ENCODE measurements around the gene PRR29.

Gene PRR29

GRCh38 chr17:64040206-64040605 is 42.1 kb downstream of the PRR29 start:
- no peak for DNase-seq (ENCODE audit: low read depth in 2 of 3, low spot score in 2 of 3)

DNA sequence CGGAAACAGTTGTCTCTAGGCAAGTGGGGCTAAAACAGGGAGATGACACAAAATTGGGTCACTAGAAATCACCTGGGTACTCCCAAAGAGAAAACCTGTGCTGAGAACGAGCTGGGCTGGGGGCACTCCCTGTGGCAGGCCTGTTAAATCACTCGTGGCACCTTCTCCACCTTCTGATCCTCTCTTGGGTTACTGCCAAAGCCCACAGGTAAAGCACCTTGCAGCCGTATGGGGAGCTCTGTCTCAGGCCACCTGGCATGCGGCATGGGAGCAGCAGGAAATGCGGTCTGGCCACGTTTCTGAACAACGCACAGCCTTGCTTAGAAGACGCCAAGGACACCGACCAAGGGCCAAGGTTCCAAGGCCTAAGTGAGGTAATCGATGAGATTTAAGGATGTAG is 43.8 kb downstream of the PRR29 start:
- no peak for DNase-seq (ENCODE audit: low read depth in 2 of 3, low spot score in 2 of 3)

GRCh38 chr17:64042700-64043485 is 44.7 kb downstream of the PRR29 start:
- DNase-seq (ENCODE audit: low read depth in 2 of 3, low spot score in 2 of 3), result no peak

DNA sequence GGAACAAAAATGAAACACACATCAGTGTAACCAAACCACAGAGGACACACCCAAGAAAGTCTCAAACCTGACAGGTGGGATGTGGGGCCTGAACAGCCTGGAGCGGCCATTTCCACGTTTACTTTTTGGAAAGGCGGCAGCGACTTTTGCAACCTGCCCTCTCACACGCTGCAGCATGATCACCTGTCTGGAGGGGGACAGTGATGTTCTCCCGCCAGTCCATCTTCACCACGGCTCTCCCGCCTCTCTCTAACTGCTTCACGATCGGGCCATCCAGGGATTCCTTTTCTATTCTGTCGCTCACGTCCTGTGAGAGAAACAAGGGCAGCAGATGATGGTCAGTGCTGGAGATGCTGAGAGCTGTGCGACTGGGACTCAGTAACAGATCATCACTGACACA is 47.0 kb downstream of the PRR29 start:
- no peak for DNase-seq (ENCODE audit: low read depth in 2 of 3, low spot score in 2 of 3)

- DNase-seq (ENCODE audit: low read depth in 2 of 3, low spot score in 2 of 3), result no peak
Observed at GRCh38 chr17:64048805-64049204, 50.7 kb downstream of the PRR29 start.

DNA sequence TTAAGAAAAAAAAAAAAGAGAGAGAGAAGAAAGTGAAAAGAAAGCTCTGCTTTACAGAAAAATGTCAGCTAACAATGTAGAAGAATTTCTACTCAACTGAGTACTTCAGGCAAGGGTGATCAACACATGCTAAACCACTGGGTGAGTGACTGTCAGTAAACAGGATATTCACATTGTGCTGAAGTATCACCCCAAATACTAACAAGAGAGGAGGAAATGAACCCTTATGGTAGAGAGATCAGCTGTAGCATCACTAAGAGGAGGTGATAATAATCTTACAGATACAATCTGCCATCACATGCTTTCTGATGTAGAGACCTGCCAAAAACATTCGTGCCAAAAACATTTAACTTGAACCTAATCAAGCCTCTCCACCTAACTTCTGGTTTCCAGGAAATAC is 53.0 kb downstream of the PRR29 start:
- DNase-seq (ENCODE audit: low read depth in 2 of 3, low spot score in 2 of 3), result no peak

DNA sequence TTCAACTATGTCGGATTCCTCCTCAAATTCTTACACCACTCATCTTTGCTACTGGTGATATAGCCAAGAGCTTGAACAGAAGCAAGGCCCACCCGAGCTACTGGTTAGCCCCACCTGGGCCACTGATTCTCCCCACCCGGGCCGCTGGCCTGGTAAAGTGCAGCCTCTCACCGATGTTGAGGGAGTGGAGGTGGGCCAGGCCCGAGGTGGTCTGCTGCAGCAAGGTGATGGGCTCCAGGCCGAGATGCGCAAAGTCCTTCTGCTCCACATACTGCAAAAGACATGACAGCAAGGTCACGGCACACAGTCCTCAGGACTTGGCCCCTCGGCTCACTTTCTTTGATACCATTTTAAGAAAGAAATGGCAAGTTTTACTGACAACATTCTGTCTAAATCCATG is 55.0 kb downstream of the PRR29 start:
- DNase-seq (ENCODE audit: low read depth in 2 of 3, low spot score in 2 of 3), result no peak
